Rectal smooth muscle tissue (tissue), 1 donor: ENCODE measurements around the gene IQCE.
"Not testable (repeated sequence)": the region's sequence is repeated elsewhere in the genome, so short reads cannot be mapped to it uniquely, and the experiment has no call there.

Source experiments
- H3K27ac ChIP-seq: one replicate; pipeline ENCODE4 v1.7.0; 2013; ENCODE audit warnings: low read depth, low read length, inconsistent platforms
- H3K27me3 ChIP-seq: one replicate; pipeline ENCODE4 v1.7.0; 2013; ENCODE audit warnings: low read length; ENCODE audit not compliant: control insufficient read depth, insufficient read depth
- H3K36me3 ChIP-seq: one replicate; pipeline ENCODE4 v1.7.0; 2013; ENCODE audit warnings: low read length; ENCODE audit not compliant: control insufficient read depth, insufficient read depth
- H3K4me1 ChIP-seq: one replicate; pipeline ENCODE4 v1.7.0; 2013; ENCODE audit warnings: low read length; ENCODE audit not compliant: control insufficient read depth, insufficient read depth
- H3K4me3 ChIP-seq: one replicate; pipeline ENCODE4 v1.7.0; 2013; ENCODE audit warnings: low read length
- H3K9ac ChIP-seq: one replicate; pipeline ENCODE4 v1.7.0; 2013; ENCODE audit warnings: low read length

The IQCE gene

GRCh38 chr7:2608921-2609411 lies 50.2 kb downstream of the IQCE start:
- Histone ChIP-seq H3K4me1 (no peaks in the 10 kb centered on the region), H3K9ac (no peak overlapping the region), H3K27me3 (peaks cover 2% of the 10 kb centered on the region), H3K36me3 (no peaks in the 10 kb centered on the region), H3K27ac (no peak overlapping the region), H3K4me3 (no peak overlapping the region)

- H3K4me1 ChIP-seq, H3K27ac ChIP-seq, H3K4me3 ChIP-seq, H3K9ac ChIP-seq, H3K27me3 ChIP-seq, H3K36me3 ChIP-seq: not testable (repeated sequence)
Observed at GRCh38 chr7:2609646-2610045, 50.9 kb downstream of the IQCE start.

- Histone ChIP-seq H3K4me1 (no peaks in the 10 kb centered on the region), H3K36me3 (no peaks in the 10 kb centered on the region), H3K27me3 (peaks cover 2% of the 10 kb centered on the region), H3K27ac (no peak overlapping the region), H3K9ac (no peak overlapping the region), H3K4me3 (no peak overlapping the region)
Observed at GRCh38 chr7:2610466-2610865, 51.7 kb downstream of the IQCE start.

GRCh38 chr7:2610898-2611297 lies 52.1 kb downstream of the IQCE start:
- no peaks in the 10 kb centered on the region for H3K36me3 ChIP-seq
- H3K4me3 ChIP-seq: no peak overlapping the region
- H3K4me1 ChIP-seq: no peaks in the 10 kb centered on the region
- peaks cover 2% of the 10 kb centered on the region for H3K27me3 ChIP-seq
- no peak overlapping the region for H3K9ac ChIP-seq
- no peak overlapping the region for H3K27ac ChIP-seq

- H3K27ac ChIP-seq: no peak overlapping the region
- H3K27me3 ChIP-seq: peaks cover 2% of the 10 kb centered on the region
- no peak overlapping the region for H3K9ac ChIP-seq
- no peaks in the 10 kb centered on the region for H3K4me1 ChIP-seq
- no peak overlapping the region for H3K4me3 ChIP-seq
- no peaks in the 10 kb centered on the region for H3K36me3 ChIP-seq
Observed at GRCh38 chr7:2611401-2611800, 52.6 kb downstream of the IQCE start.

- no peak overlapping the region for H3K9ac ChIP-seq
- H3K4me1 ChIP-seq: no peaks in the 10 kb centered on the region
- H3K27me3 ChIP-seq: peaks cover 2% of the 10 kb centered on the region
- no peaks in the 10 kb centered on the region for H3K36me3 ChIP-seq
- H3K4me3 ChIP-seq: no peak overlapping the region
- no peak overlapping the region for H3K27ac ChIP-seq
Observed at GRCh38 chr7:2611922-2612321, 53.1 kb downstream of the IQCE start.

GRCh38 chr7:2612445-2613097 lies 53.8 kb downstream of the IQCE start:
- Histone ChIP-seq H3K9ac (no peak overlapping the region), H3K4me1 (no peaks in the 10 kb centered on the region), H3K27me3 (peaks cover 2% of the 10 kb centered on the region), H3K36me3 (no peaks in the 10 kb centered on the region), H3K4me3 (no peak overlapping the region), H3K27ac (no peak overlapping the region)

GRCh38 chr7:2613098-2613930 lies 54.5 kb downstream of the IQCE start:
- H3K27ac ChIP-seq: no peak overlapping the region
- peaks cover 2% of the 10 kb centered on the region for H3K27me3 ChIP-seq
- no peaks in the 10 kb centered on the region for H3K4me1 ChIP-seq
- H3K9ac ChIP-seq: no peak overlapping the region
- H3K36me3 ChIP-seq: no peaks in the 10 kb centered on the region
- H3K4me3 ChIP-seq: no peak overlapping the region

GRCh38 chr7:2613931-2614600 lies 55.3 kb downstream of the IQCE start:
- Histone ChIP-seq H3K4me1 (no peaks in the 10 kb centered on the region), H3K27ac (no peak overlapping the region), H3K9ac (no peak overlapping the region), H3K36me3 (no peaks in the 10 kb centered on the region), H3K4me3 (peak overlapping the region; percentile 12), H3K27me3 (peaks cover 2% of the 10 kb centered on the region)

GRCh38 chr7:2614631-2615330 lies 56.0 kb downstream of the IQCE start:
- Histone ChIP-seq H3K27me3 (peaks cover 2% of the 10 kb centered on the region), H3K36me3 (no peaks in the 10 kb centered on the region), H3K9ac (no peak overlapping the region), H3K27ac (no peak overlapping the region), H3K4me1 (no peaks in the 10 kb centered on the region), H3K4me3 (peak overlapping the region; percentile 12)

GRCh38 chr7:2616387-2617324 lies 57.9 kb downstream of the IQCE start:
- Histone ChIP-seq H3K36me3 (no peaks in the 10 kb centered on the region), H3K27me3 (peaks cover 2% of the 10 kb centered on the region), H3K4me1 (peaks cover 5% of the 10 kb centered on the region), H3K9ac (no peak overlapping the region), H3K27ac (no peak overlapping the region), H3K4me3 (no peak overlapping the region)
